HL-60 (cell line): ENCODE results near the gene GH1.

ENCODE experiments used
- CTCF ChIP-seq: IDR thresholded peaks from one replicate; pipeline ENCODE4 v1.5.1; 2011; ENCODE audit warnings: low read length, control low read depth, inconsistent platforms; ENCODE audit not compliant: insufficient read depth
- GABPA ChIP-seq: IDR thresholded peaks from 2 replicates; pipeline ENCODE4 v1.6.1; 2012; ENCODE audit warnings: low read depth
- POLR2AphosphoS5 ChIP-seq: IDR thresholded peaks from 2 replicates; pipeline ENCODE4 v1.6.1; 2012; ENCODE audit warnings: low read depth
- REST ChIP-seq: IDR thresholded peaks from 2 replicates; pipeline ENCODE4 v1.6.1; 2012; ENCODE audit warnings: low read depth; ENCODE audit not compliant: insufficient replicate concordance

GRCh38 chr17:63939401-63939800 lies 20.8 kb upstream of the GH1 start:
- TF ChIP-seq CTCF (no peak), REST (no peak), POLR2AphosphoS5 (no peak), GABPA (no peak)
